Mesenchymal stem cell (in vitro differentiated cells and primary cell): ENCODE measurements around the gene OR52B2.
"Not testable (repeated sequence)": the region's sequence is repeated elsewhere in the genome, so short reads cannot be mapped to it uniquely, and the experiment has no call there.

Source experiments
- DNase-seq: peaks from one replicate; pipeline ENCODE4 v3.0.0-alpha.2; 2013
- H2AFZ ChIP-seq: one replicate; pipeline ENCODE4 v1.6.1; 2013; ENCODE audit warnings: low read depth, mild to moderate bottlenecking, control low read depth, inconsistent platforms, low read length, moderate library complexity
- H2AK5ac ChIP-seq: 2 replicates; pipeline ENCODE4 v1.6.1; 2013; ENCODE audit warnings: low read length, moderate library complexity, mild to moderate bottlenecking, inconsistent platforms; ENCODE audit not compliant: severe bottlenecking
- H2BK120ac ChIP-seq: one replicate; pipeline ENCODE4 v1.6.1; 2013; ENCODE audit warnings: low read depth, mild to moderate bottlenecking, inconsistent platforms, low read length, moderate library complexity
- H2BK12ac ChIP-seq, 2 experiments: one replicate each; pipeline ENCODE4 v1.6.1; 2013; ENCODE audit warnings: inconsistent platforms in 2 of 2, low read length in 2 of 2, mild to moderate bottlenecking in 2 of 2, moderate library complexity in 2 of 2, control low read depth in 1 of 2
- H2BK15ac ChIP-seq: one replicate; pipeline ENCODE4 v1.6.1; 2013; ENCODE audit warnings: mild to moderate bottlenecking, low read depth, inconsistent platforms; ENCODE audit not compliant: poor library complexity, severe bottlenecking
- H2BK5ac ChIP-seq: 2 replicates; pipeline ENCODE4 v1.6.1; 2013; ENCODE audit warnings: low read depth, mild to moderate bottlenecking, low read length, control low read depth, inconsistent platforms; ENCODE audit not compliant: poor library complexity, severe bottlenecking
- H3K14ac ChIP-seq, 2 experiments: one replicate each; pipeline ENCODE4 v1.6.1; 2013; ENCODE audit warnings: inconsistent platforms in 2 of 2, low read length in 2 of 2, control low read depth in 1 of 2, mild to moderate bottlenecking in 1 of 2, moderate library complexity in 1 of 2
- H3K18ac ChIP-seq, 2 experiments: one replicate each; pipeline ENCODE4 v1.6.1; 2013; ENCODE audit warnings: inconsistent platforms in 2 of 2, low read length in 2 of 2, control low read depth in 1 of 2, low read depth in 1 of 2, mild to moderate bottlenecking in 1 of 2
- H3K23ac ChIP-seq, 2 experiments: one replicate each; pipeline ENCODE4 v1.6.1; 2013; ENCODE audit warnings: inconsistent platforms in 2 of 2, low read length in 2 of 2, mild to moderate bottlenecking in 2 of 2, moderate library complexity in 2 of 2, control low read depth in 1 of 2
- H3K27ac ChIP-seq: 2 replicates; pipeline ENCODE4 v1.5.1; 2013; ENCODE audit warnings: mild to moderate bottlenecking, moderate library complexity, low read length, control low read depth, inconsistent platforms; ENCODE audit not compliant: poor library complexity, severe bottlenecking
- H3K27me3 ChIP-seq, 2 experiments: 2 replicates each; pipeline versions ENCODE4 v1.6.1 to v1.7.0; 2013; ENCODE audit warnings: low read length in 2 of 2, mild to moderate bottlenecking in 2 of 2, moderate library complexity in 2 of 2, control low read depth in 1 of 2, inconsistent platforms in 1 of 2; ENCODE audit not compliant: control insufficient read depth in 1 of 2, insufficient read depth in 1 of 2
- H3K36me3 ChIP-seq, 2 experiments: 2 replicates each; pipeline versions ENCODE4 v1.6.1 to v1.7.0; 2013; ENCODE audit warnings: low read length in 2 of 2, control low read depth in 1 of 2, inconsistent platforms in 1 of 2, low read depth in 1 of 2, mild to moderate bottlenecking in 1 of 2; ENCODE audit not compliant: insufficient read depth in 2 of 2, control insufficient read depth in 1 of 2
- H3K4ac ChIP-seq, 2 experiments: one replicate each; pipeline ENCODE4 v1.6.1; 2013; ENCODE audit warnings: inconsistent platforms in 2 of 2, low read length in 2 of 2, mild to moderate bottlenecking in 2 of 2, moderate library complexity in 2 of 2, control low read depth in 1 of 2, low read depth in 1 of 2
- H3K4me1 ChIP-seq: 2 replicates; pipeline ENCODE4 v1.6.1; 2013; ENCODE audit warnings: low read depth, low read length, control low read depth; ENCODE audit not compliant: control insufficient read depth, insufficient read depth
- H3K4me2 ChIP-seq: 2 replicates; pipeline ENCODE4 v1.6.1; 2013; ENCODE audit warnings: low read length, mild to moderate bottlenecking, inconsistent platforms; ENCODE audit not compliant: poor library complexity, severe bottlenecking
- H3K4me3 ChIP-seq, 2 experiments: 2 replicates each; pipeline versions ENCODE4 v1.5.1 to v1.7.0; 2013; ENCODE audit warnings: low read length in 2 of 2, mild to moderate bottlenecking in 2 of 2, control low read depth in 1 of 2, low read depth in 1 of 2; ENCODE audit not compliant: insufficient read depth in 1 of 2
- H3K79me1 ChIP-seq: replicated peaks from 2 replicates; pipeline ENCODE4 v1.6.1; 2013; ENCODE audit warnings: mild to moderate bottlenecking, control low read depth, low read length, inconsistent platforms; ENCODE audit not compliant: poor library complexity, severe bottlenecking
- H3K9ac ChIP-seq: 2 replicates; pipeline ENCODE4 v1.7.0; 2013; ENCODE audit warnings: mild to moderate bottlenecking, low read length, moderate library complexity
- H3K9me3 ChIP-seq: 2 replicates; pipeline ENCODE4 v1.7.0; 2013; ENCODE audit warnings: mild to moderate bottlenecking, low read length; ENCODE audit not compliant: control insufficient read depth
- H4K8ac ChIP-seq: one replicate; pipeline ENCODE4 v1.6.1; 2013; ENCODE audit warnings: inconsistent platforms, mild to moderate bottlenecking, low read length, moderate library complexity
- H4K91ac ChIP-seq: one replicate; pipeline ENCODE4 v1.6.1; 2013; ENCODE audit warnings: mild to moderate bottlenecking, low read length, inconsistent platforms
- WGBS: methylation state at CpG from one replicate; pipeline ENCODE4 v1.1.7; 2013; ENCODE audit warnings: mixed read lengths; 5-methylcytosine and 5-hydroxymethylcytosine counted together

The OR52B2 gene

GRCh38 chr11:6156628-6157359, 13.3 kb downstream of the OR52B2 start:
- Histone ChIP-seq H3K14ac (no peak overlapping the region), H4K8ac (no peak overlapping the region)
- 80% methylated on average over 7 of the region's 7 CpGs for WGBS

GRCh38 chr11:6152126-6152525, 18.0 kb downstream of the OR52B2 start:
- Histone ChIP-seq H3K23ac (no peak overlapping the region), H3K27ac (no peak overlapping the region), H4K91ac (no peak overlapping the region), H2BK12ac (no peak overlapping the region), H3K4me2 (no peak overlapping the region), H3K36me3 (no peaks in the 10 kb centered on the region), H2AK5ac (no peak overlapping the region), H3K9ac (no peak overlapping the region), H3K9me3 (no peaks in the 10 kb centered on the region), H3K18ac (no peak overlapping the region), H2BK5ac (no peak overlapping the region), H3K27me3 (no peaks in the 10 kb centered on the region), H3K4ac (no peak overlapping the region), H2AFZ (no peak overlapping the region), H3K4me3 (no peak overlapping the region), H3K14ac (no peak overlapping the region), H2BK120ac (no peak overlapping the region), H3K4me1 (no peaks in the 10 kb centered on the region), H4K8ac (no peak overlapping the region), H3K79me1 (no peaks in the 10 kb centered on the region), H2BK15ac (no peak overlapping the region)
- 89% methylated on average over 2 of the region's 2 CpGs for WGBS
- no peak for DNase-seq

More at GRCh38 chr11:6156628-6157359, 13.3 kb downstream of the OR52B2 start:
- no peak for DNase-seq
- Histone ChIP-seq H3K18ac (no peak overlapping the region), H2BK12ac (no peak overlapping the region), H4K91ac (no peak overlapping the region), H2BK5ac (no peak overlapping the region), H3K79me1 (no peaks in the 10 kb centered on the region), H3K4me2 (no peak overlapping the region), H2BK15ac (no peak overlapping the region), H2AFZ (no peak overlapping the region), H3K4me1 (no peaks in the 10 kb centered on the region), H3K9ac (no peak overlapping the region), H3K4me3 (no peak overlapping the region), H2BK120ac (no peak overlapping the region), H2AK5ac (no peak overlapping the region), H3K36me3 (no peaks in the 10 kb centered on the region), H3K4ac (no peak overlapping the region), H3K9me3 (no peaks in the 10 kb centered on the region), H3K23ac (no peak overlapping the region), H3K27me3 (no peaks in the 10 kb centered on the region), H3K27ac (no peak overlapping the region)

DNA sequence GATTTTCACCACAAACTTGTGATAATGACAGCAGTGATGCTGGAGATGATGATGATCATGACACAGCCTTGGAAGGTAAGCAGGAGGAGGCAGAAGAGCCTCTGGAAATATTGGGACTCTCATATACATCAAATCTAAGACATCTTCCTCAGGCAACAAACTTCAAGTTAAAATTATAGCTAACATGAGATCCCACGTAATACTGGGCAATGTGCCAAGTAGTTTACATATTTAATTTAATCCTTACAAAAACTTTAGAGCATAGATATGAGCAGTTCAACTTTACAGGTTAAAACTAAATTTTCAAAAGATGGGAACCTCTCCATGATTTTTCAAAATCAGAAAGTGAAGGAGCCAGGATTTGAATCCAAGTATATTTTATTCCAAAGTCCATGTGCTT, 19.0 kb downstream of the OR52B2 start:
- WGBS = no CpG with 5 or more reads among the region's 1 CpG
- no peak overlapping the region for H2AFZ ChIP-seq
- H3K4me3 ChIP-seq = no peak overlapping the region
- no peak overlapping the region for H3K23ac ChIP-seq
- H2AK5ac ChIP-seq = no peak overlapping the region
- no peak overlapping the region for H3K9ac ChIP-seq
- H3K27me3 ChIP-seq = no peaks in the 10 kb centered on the region
- H3K14ac ChIP-seq = no peak overlapping the region
- no peak for DNase-seq
- H3K79me1 ChIP-seq = no peaks in the 10 kb centered on the region
- no peak overlapping the region for H2BK12ac ChIP-seq
- H3K27ac ChIP-seq = no peak overlapping the region
- H3K36me3 ChIP-seq = no peaks in the 10 kb centered on the region
- H3K18ac ChIP-seq = no peak overlapping the region
- no peak overlapping the region for H4K91ac ChIP-seq
- no peak overlapping the region for H3K4me2 ChIP-seq
- H3K4ac ChIP-seq = no peak overlapping the region
- H3K4me1 ChIP-seq = no peaks in the 10 kb centered on the region
- no peaks in the 10 kb centered on the region for H3K9me3 ChIP-seq
- no peak overlapping the region for H2BK5ac ChIP-seq
- no peak overlapping the region for H2BK15ac ChIP-seq
- no peak overlapping the region for H4K8ac ChIP-seq
- no peak overlapping the region for H2BK120ac ChIP-seq

DNA sequence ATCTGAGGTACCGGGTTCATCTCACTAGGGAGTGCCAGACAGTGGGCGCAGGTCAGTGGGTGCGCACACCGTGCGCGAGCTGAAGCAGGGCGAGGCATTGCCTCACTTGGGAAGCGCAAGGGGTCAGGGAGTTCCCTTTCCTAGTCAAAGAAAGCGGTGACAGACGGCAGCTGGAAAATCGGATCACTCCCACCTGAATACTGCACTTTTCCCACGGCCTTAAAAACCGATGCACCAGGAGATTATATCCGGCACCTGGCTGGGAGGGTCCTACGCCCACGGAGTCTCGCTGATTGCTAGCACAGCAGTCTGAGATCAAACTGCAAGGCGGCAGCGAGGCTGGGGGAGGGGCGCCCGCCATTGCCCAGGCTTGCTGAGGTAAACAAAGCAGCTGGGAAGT, 26.4 kb downstream of the OR52B2 start:
- not testable (repeated sequence) for H3K4me3 ChIP-seq, H3K18ac ChIP-seq, DNase-seq, H3K27me3 ChIP-seq, H3K4me1 ChIP-seq, H2AK5ac ChIP-seq, H3K9ac ChIP-seq, H3K79me1 ChIP-seq, H2BK12ac ChIP-seq, H3K27ac ChIP-seq, H2BK120ac ChIP-seq, H3K4ac ChIP-seq, H2BK15ac ChIP-seq, H3K36me3 ChIP-seq, H3K23ac ChIP-seq, H2AFZ ChIP-seq, H3K14ac ChIP-seq, H4K91ac ChIP-seq, H3K4me2 ChIP-seq, H4K8ac ChIP-seq, H2BK5ac ChIP-seq
- 49% methylated on average over 17 of the region's 21 CpGs for WGBS
- peaks cover 10% of the 10 kb centered on the region for H3K9me3 ChIP-seq
